GM12865 (cell line): ENCODE measurements around the gene FPR3.
"Not testable (repeated sequence)": the region's sequence is repeated elsewhere in the genome, so short reads cannot be mapped to it uniquely, and the experiment has no call there.

Source experiments
- DNase-seq: peaks from one replicate; pipeline ENCODE4 v3.0.0; 2010; ENCODE audit warnings: low read depth
- H3K4me3 ChIP-seq: 2 replicates; pipeline ENCODE4 v1.5.1; 2011; ENCODE audit warnings: mild to moderate bottlenecking, low read depth, low read length, control low read depth
- CTCF ChIP-seq: IDR thresholded peaks from 2 replicates; pipeline ENCODE4 v1.5.1; 2011; ENCODE audit warnings: low read length, control low read depth, low read depth, inconsistent platforms; ENCODE audit not compliant: insufficient read depth; ENCODE audit errors: missing control alignments

Gene FPR3

DNA sequence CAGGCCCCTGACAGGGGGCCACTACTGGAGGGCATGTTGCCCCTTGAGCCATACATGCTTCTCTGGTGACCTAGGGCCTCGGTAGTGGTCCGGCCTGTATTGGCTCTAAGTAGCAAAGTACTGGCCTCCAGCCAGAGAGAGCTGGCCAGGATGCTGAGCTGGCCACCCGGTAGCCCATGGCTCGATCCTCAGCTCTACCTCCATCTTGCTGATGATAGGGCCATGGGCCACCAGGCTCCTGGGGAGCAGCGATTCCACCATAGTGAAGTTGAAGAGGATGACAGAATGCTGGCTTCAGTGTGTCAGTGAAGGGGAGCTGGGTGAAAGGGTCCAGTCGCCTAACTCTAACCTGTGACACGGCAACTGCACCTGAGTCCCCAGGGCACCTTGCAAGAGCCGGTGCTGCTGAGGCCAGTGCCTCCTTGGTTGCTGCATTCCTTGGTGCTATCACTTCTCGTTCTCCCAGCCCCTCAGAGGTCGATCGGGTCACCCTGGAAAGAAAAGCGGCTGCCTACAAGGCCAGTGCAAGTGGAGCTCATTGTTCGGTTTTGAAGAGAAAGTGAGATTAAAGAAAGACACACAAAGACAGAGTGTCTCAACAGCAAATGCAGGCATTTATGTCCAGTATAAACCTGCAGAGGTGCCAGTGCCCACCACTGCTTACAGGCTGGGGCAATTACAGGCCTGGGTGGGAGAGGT lies 5.0 kb downstream of the FPR3 start:
- no peak for TF ChIP-seq CTCF
- DNase-seq, result no peak
- H3K4me3 ChIP-seq, result no peak overlapping the region

- TF ChIP-seq CTCF, result no peak
- no peak for DNase-seq
Observed at GRCh38 chr19:51800473-51801244, 5.7 kb downstream of the FPR3 start.

GRCh38 chr19:51802775-51803174 lies 7.8 kb downstream of the FPR3 start:
- TF ChIP-seq CTCF, result no peak
- no peak for DNase-seq

More at GRCh38 chr19:51800473-51801244, 5.7 kb downstream of the FPR3 start:
- no peak overlapping the region for H3K4me3 ChIP-seq

GRCh38 chr19:51803519-51803918 lies 8.6 kb downstream of the FPR3 start:
- H3K4me3 ChIP-seq, result no peak overlapping the region
- DNase-seq, result no peak
- TF ChIP-seq CTCF, result no peak

More at GRCh38 chr19:51802775-51803174, 7.8 kb downstream of the FPR3 start:
- no peak overlapping the region for H3K4me3 ChIP-seq

DNA sequence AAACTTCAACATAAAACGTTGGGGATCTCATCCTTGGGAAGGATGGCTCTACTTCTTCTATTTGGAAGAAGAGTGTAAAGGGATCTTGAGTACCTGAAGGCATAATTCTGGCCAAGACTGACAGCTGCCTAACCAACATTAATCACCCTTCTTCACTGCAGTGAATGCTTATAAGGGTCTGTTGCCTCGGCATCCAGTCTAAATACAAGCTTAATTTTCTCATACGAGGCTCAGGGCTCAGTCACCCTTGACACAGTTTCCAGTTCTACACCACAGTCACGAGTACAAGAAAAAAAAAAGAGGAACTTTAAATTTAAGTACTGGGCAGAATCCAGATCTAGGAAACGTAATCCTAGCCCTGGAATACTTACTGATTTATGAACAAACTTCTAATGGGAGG lies 9.0 kb downstream of the FPR3 start:
- DNase-seq, result no peak
- no peak for TF ChIP-seq CTCF
- no peak overlapping the region for H3K4me3 ChIP-seq

- not testable (repeated sequence) for H3K4me3 ChIP-seq, DNase-seq
Observed at GRCh38 chr19:51804789-51805188, 9.8 kb downstream of the FPR3 start.

DNA sequence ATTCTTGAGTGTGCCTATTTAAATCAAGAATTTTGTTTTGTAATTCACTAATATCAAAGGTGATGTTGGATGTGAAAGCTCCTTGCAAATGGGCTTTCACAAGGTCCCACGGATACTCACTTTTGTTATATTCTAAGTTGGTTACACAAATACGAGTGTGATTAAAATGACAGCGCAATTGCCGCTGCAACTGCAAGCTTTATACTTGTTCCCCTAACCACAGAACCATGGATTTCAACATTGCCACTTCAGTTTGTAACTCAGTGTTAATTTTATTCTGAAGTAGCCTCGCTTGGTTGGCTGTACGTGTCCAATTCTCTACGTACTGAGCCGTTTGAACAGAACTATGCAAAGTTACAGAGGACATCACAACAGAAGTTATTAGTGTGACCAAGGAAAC lies 10.4 kb downstream of the FPR3 start:
- not testable (repeated sequence) for DNase-seq, H3K4me3 ChIP-seq

GRCh38 chr19:51806571-51806970 lies 11.6 kb downstream of the FPR3 start:
- not testable (repeated sequence) for DNase-seq, H3K4me3 ChIP-seq
